ENCODE measurements around the gene TNRC18.

DNA sequence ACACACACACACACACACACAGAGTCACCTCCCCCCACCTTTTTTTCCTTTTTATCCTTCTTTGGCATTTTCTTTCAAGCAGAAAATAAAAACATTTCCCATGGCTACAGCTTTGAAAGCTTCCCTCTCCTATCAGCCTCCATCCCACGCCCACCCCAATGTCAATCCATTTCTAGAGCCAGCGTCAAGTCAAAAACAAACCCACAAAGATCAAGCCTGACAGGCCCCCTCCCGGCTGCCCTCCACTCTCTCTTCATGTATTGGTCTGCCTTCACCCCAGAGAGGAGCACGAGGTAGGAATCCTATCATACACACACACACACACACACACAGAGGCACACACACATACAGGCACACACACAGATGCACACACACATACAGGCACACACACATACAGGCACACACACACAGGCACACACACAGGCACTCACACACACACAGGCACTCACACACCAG, 8.0 kb upstream of the TNRC18 start:
- TF ChIP-seq CTCF (IDR thresholded peaks at IDR 0.05) (no peak), EP300 (IDR thresholded peaks at IDR 0.05) (no peak)
